DMS114 treated with DMSO at 0.1 percent for 48 hours (cell line): Measurements from ENCODE around the gene COPS6.
A peak's percentile ranks its signal among the peaks of the same experiment; 100 is the strongest.

Experiments
- DNase-seq: peaks from one replicate; lab custom pipeline; 2025; ENCODE audit not compliant: unreplicated experiment; lab: John Stamatoyannopoulos, UW

COPS6 gene

GRCh38 chr7:100079024-100079560 lies 9.7 kb upstream of the COPS6 start:
- DNase-seq = no peak

- no peak for DNase-seq
Observed at GRCh38 chr7:100080907-100081534, 7.7 kb upstream of the COPS6 start.

- DNase-seq = peak; percentile 94
Observed at GRCh38 chr7:100081535-100082102, 7.2 kb upstream of the COPS6 start, which contains the start of gene ZNF3. Gene ZNF3 (minus strand): TSS chr7:100081723. CDS start chr7:100077357, 4,366 bp downstream.

GRCh38 chr7:100082978-100083377 lies 5.8 kb upstream of the COPS6 start:
- no peak for DNase-seq

GRCh38 chr7:100085515-100085914 lies 3.3 kb upstream of the COPS6 start:
- no peak for DNase-seq

GRCh38 chr7:100087055-100087750 lies 1.6 kb upstream of the COPS6 start:
- no peak for DNase-seq

GRCh38 chr7:100088095-100088620 lies 611 bp upstream of the COPS6 start:
- no peak for DNase-seq

GRCh38 chr7:100089458-100090196 lies 858 bp downstream of the COPS6 start:
- DNase-seq = no peak

- DNase-seq = no peak
Observed at GRCh38 chr7:100090527-100091410, 2.0 kb downstream of the COPS6 start.

GRCh38 chr7:100091411-100092181 lies 2.8 kb downstream of the COPS6 start:
- DNase-seq = no peak

GRCh38 chr7:100093054-100093453 lies 4.3 kb downstream of the COPS6 start:
- DNase-seq = no peak

GRCh38 chr7:100093498-100093897 lies 4.7 kb downstream of the COPS6 start:
- no peak for DNase-seq

- peak; percentile 11 for DNase-seq
Observed at GRCh38 chr7:100093925-100094486, 5.2 kb downstream of the COPS6 start.

- DNase-seq = no peak
Observed at GRCh38 chr7:100095289-100095688, 6.5 kb downstream of the COPS6 start.

GRCh38 chr7:100095704-100096103 lies 6.9 kb downstream of the COPS6 start:
- no peak for DNase-seq

GRCh38 chr7:100098913-100099312 lies 10.1 kb downstream of the COPS6 start:
- no peak for DNase-seq

GRCh38 chr7:100099452-100099851 lies 10.7 kb downstream of the COPS6 start:
- DNase-seq = no peak

GRCh38 chr7:100100420-100101015 lies 11.7 kb downstream of the COPS6 start:
- DNase-seq = peak; percentile 84
